HG03520 (cell line): Measurements from ENCODE around the gene CARD14.
A peak's percentile ranks its signal among the peaks of the same experiment; 100 is the strongest.

Source experiments
- ATAC-seq: cut with Tn5 transposase; IDR thresholded peaks from one replicate; pipeline ENCODE4 v1.9.1; 2021; ENCODE audit warnings: mild to moderate bottlenecking, moderate library complexity; ENCODE audit not compliant: unreplicated experiment

CARD14 gene

DNA sequence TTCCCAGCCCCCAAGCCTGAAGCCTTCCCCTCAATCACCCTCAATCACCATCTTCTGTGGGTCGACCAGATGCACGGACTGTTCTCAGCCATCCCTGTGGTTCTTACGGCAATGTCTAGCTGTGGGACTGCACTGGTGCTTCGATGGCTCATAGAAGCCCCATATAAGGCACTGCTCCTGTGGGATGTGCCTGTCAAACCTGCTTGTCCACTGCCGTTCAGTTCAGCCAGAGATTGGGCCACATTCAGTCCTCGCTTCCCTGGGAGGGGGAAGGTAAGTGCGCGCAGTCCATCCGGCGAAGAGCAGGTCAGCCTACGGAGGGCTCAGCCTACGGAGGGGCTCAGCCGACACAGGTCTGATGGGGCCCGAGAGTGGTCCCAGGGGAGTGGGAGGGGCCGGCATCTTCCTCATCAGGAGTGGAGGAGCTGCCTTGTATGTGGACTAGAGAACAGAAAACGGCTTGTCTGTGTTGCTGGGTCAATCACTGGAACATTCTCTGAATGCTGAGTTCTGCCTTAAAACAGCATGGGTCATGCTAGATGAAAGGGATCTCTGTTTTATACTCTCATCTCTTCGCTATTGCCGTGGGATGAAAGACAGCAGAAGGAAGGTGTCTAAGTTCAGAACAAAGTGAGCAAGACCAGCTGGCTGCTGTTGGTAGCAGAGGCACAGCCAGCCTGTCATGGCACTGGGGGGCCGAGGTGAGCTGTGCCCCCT is at the start of gene CARD14:
CARD14 (plus strand) TSS at position 247 of the 717 bp plus-strand sequence. CDS start 11,409 bp downstream, outside the sequence.
- no peak for ATAC-seq

DNA sequence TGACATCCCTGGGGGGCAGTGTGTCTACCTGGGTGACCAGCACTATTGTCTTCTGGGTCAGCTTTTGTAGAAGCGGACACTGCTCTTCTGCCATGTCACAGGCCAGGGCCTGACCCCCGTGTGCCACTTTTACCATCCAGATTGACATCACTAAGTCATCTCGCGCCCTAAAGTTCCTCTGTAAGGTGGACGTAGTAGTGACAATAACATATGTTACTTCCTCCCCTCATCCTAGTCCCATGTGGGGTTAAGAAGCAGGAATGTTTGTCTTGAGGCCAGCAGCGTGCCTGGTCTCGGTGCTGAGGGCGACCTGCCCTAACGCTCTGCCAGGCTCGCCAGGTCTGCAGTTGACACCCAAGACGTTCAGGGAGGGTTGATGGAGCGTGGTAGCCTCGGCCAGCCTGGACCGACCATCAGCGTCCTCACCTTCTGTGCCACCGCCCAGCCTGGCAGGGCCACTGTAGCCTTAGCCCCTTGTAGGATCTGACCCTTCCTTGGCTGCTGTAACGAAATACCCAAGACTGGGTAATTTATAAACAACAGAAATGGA is 47.7 kb upstream of the CARD14 start:
- no peak for ATAC-seq

- ATAC-seq: no peak
Measured at GRCh38 chr17:80122926-80123505, 46.8 kb upstream of the CARD14 start.

GRCh38 chr17:80123791-80124190 is 46.0 kb upstream of the CARD14 start:
- no peak for ATAC-seq

- ATAC-seq: no peak
Measured at GRCh38 chr17:80124351-80124981, 45.4 kb upstream of the CARD14 start.

DNA sequence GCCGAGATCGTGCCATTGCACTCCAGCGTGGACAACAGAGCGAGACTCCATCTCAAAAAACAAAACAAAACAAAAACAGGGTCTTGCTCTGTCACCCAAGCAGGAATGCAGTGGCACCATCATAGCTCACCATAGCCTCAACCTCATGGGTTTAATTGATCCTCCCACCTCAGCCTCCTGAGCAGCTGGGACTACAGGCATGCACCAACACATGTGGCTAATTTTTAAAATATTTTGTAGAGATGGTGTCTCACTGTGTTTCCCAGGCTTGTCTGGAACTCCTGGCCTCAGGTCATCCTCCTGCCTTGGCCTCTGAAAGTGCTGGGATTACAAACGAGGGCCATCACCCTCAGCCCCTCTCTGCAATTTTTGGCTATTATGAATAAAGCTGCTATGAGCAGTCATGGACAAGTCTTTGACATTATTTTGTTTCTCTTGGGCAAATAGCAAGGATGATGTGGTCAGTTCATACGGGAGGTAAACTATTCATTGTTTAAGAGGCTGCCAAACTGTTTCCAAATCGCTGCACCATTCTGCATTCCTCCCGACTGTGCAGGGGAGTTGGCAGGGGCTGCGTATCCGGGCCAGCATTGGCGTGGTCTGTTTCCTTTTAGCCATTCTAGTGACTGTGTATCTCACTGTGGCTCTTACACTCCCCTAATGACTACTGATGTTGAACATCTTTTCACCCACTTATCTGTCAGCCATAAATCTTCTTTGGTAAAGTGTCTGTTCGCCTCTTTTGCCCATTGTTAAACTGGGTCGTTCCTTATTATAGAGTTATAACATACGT is 44.0 kb upstream of the CARD14 start:
- no peak for ATAC-seq

GRCh38 chr17:80126449-80126715 is 43.4 kb upstream of the CARD14 start:
- ATAC-seq: no peak

GRCh38 chr17:80129006-80129565 is 40.7 kb upstream of the CARD14 start:
- ATAC-seq: no peak

DNA sequence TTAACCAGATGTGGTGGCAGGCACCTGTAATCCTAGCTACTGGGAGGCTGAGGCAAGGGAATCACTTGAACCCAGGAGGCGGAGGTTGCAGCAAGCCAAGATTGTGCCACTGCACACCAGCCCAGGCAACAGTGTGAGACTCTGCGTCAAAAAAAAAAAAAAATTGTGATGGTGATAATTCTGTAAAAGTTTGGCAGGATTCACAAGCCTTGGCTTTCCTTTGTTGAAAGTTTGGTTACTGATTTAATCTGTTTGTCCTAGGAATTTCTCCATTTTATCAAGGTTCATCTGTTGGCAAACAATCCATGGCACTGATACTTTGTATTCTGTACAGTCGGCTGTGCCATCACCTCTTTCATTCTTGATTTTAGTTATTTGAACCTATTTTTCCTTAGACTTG is 38.8 kb upstream of the CARD14 start:
- no peak for ATAC-seq

GRCh38 chr17:80132906-80133625 is 36.8 kb upstream of the CARD14 start:
- no peak for ATAC-seq

- ATAC-seq: no peak
Measured at GRCh38 chr17:80133626-80133970, 36.2 kb upstream of the CARD14 start.

DNA sequence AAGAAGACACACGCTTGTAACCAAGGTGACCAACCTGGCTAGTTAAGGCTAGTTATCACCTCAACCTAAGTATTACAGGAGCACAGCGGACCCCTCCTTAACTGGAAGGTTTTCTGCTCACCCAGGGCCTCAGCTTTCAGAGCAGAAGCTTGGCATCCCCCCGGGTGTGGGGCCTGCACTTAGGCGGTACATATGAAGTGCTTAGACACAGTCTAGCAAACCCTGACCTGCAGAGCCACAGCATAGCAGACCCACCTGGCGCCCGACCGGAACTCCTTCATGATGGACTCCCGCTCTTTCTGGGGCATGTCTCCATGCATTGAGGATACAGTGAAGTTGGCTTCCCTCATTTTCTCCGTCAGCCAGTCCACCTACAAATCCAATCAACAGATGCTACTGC is 32.7 kb upstream of the CARD14 start:
- ATAC-seq: no peak

DNA sequence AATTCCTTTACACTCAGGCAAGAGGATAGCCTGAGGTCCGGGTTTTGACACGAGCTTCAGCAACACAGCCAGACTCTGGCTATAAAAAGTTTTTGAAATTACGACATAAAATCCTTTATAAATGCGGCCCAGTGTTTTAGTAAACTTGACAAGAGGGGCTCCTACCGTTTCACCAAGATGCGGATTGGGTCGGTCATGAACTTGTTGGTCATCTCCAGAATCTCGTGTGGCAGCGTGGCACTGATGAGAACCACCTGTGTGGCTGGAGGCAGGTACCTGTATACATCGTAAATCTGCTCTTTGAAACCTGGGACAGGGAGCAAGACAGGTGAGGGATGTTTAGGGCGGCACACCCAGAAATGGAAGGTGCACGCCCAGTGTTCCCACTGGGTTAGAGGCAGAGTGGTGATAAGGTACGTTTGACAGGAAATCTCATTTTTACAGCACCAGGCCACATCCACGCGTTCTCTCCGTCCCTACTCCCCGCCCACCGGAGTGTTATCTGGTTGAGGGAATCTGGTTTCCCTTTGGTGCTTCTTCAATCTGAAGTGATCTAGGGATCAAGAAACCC is 30.9 kb upstream of the CARD14 start:
- no peak for ATAC-seq

- ATAC-seq: no peak
Measured at GRCh38 chr17:80141463-80142165, 28.2 kb upstream of the CARD14 start.

DNA sequence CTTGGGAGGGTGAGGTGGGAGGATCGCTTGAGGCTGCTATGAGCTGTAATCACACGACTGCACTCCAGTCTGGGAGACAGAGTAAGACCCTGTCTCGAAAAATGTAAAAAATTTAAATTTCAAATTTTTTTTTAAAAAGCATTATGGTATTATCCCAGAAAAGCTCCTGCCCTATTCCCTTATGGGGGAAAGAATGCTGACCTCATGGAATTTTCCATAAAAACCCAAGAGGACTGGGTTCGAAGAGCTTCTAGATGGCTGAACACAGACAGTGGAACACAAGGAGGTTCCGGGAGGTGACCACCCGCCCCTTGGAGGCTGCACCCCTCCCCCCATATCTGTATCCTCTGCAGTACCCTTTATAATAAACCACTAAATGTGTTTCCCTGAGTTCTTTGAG is 26.9 kb upstream of the CARD14 start:
- no peak for ATAC-seq

- ATAC-seq: no peak
Measured at GRCh38 chr17:80145076-80146075, 24.5 kb upstream of the CARD14 start.

GRCh38 chr17:80146121-80147034 is 23.5 kb upstream of the CARD14 start:
- ATAC-seq: peak; percentile 26
